H1 (cell line): ENCODE results near the gene RELL1. TPM values are rescaled to one million over a fixed set of nuclear protein-coding genes. Genes with fewer than 3 reads are reported as not detected.

Experiments used
- CTCF ChIA-PET: fragments of 300-600 bp; sonication (Branson Sonifier 250); formaldehyde crosslinking; loops from one replicate; lab custom pipeline; 2021; ENCODE audit not compliant: partially characterized antibody; lab: Charles Lee
- POLR2A ChIA-PET: fragments of 300-600 bp; sonication (Branson Sonifier 250); formaldehyde crosslinking; loops from one replicate; lab custom pipeline; 2021; ENCODE audit warnings: inconsistent platforms; ENCODE audit not compliant: partially characterized antibody; lab: Charles Lee
- DNase-seq, 2 experiments: peaks; one replicate each; pipeline versions ENCODE4 v3.0.0 to v3.0.0-alpha.2; 2010 to 2022; ENCODE audit warnings: low spot score in 2 of 2, low read depth in 1 of 2, mixed read lengths in 1 of 2
- FAIRE-seq: peaks from 2 replicates; lab custom pipeline; 2011; peaks lifted over from hg19 to GRCh38; lab: Jason Lieb, UNC
- H2AFZ ChIP-seq: 2 replicates; pipeline ENCODE4 v1.8.1; 2012; ENCODE audit warnings: low read length, inconsistent platforms
- H2AK5ac ChIP-seq: 2 replicates; pipeline ENCODE4 v1.6.1; 2013; ENCODE audit warnings: low read depth, low read length
- H2BK120ac ChIP-seq: replicated peaks from 2 replicates; pipeline ENCODE3; 2013; ENCODE audit warnings: low read depth, low read length, inconsistent platforms
- H2BK12ac ChIP-seq: 2 replicates; pipeline ENCODE4 v1.6.1; 2013; ENCODE audit warnings: low read depth, low read length
- H2BK15ac ChIP-seq: 2 replicates; pipeline ENCODE4 v1.6.1; 2013; ENCODE audit warnings: low read length
- H2BK20ac ChIP-seq: 2 replicates; pipeline ENCODE4 v1.6.1; 2013; ENCODE audit warnings: low read length
- H2BK5ac ChIP-seq: 2 replicates; pipeline ENCODE4 v1.6.1; 2013; ENCODE audit warnings: low read depth, low read length
- H3K14ac ChIP-seq: 2 replicates; pipeline ENCODE4 v1.6.1; 2013; ENCODE audit warnings: inconsistent platforms; ENCODE audit not compliant: insufficient read length
- H3K18ac ChIP-seq: 2 replicates; pipeline ENCODE4 v1.6.1; 2013; ENCODE audit warnings: low read length; ENCODE audit errors: extremely low read depth
- H3K23ac ChIP-seq: 2 replicates; pipeline ENCODE4 v1.6.1; 2013; ENCODE audit warnings: inconsistent platforms; ENCODE audit not compliant: insufficient read length
- H3K23me2 ChIP-seq: 2 replicates; pipeline ENCODE4 v1.6.1; 2013; ENCODE audit warnings: low read depth, low read length
- H3K27ac ChIP-seq: 2 replicates; pipeline ENCODE4 v1.6.1; 2011; ENCODE audit warnings: low read depth, low read length, inconsistent platforms
- H3K27me3 ChIP-seq, 4 experiments: replicated peaks in 1 of 4; 1 replicate in 1 of 4; 2 replicates in 3 of 4; pipeline versions ENCODE4 v1.6.1 to v1.8.1; 2011 to 2013; ENCODE audit warnings: low read length in 3 of 4, mild to moderate bottlenecking in 3 of 4, inconsistent platforms in 2 of 4, mixed read lengths in 2 of 4, moderate library complexity in 1 of 4; ENCODE audit not compliant: control insufficient read depth in 3 of 4, insufficient read depth in 3 of 4; ENCODE audit errors: extremely low read depth in 1 of 4
- H3K36me3 ChIP-seq, 4 experiments: 2 replicates each; pipeline versions ENCODE4 v1.6.1 to v1.8.1; 2011 to 2013; ENCODE audit warnings: mild to moderate bottlenecking in 4 of 4, low read length in 3 of 4, moderate library complexity in 2 of 4, control low read depth in 1 of 4, inconsistent platforms in 1 of 4; ENCODE audit not compliant: insufficient read depth in 4 of 4, control insufficient read depth in 2 of 4
- H3K4ac ChIP-seq: replicated peaks from 2 replicates; pipeline ENCODE3; 2013; ENCODE audit warnings: low read length, low read depth, mixed read lengths, inconsistent platforms; ENCODE audit not compliant: insufficient read length
- H3K4me1 ChIP-seq, 4 experiments: replicated peaks in 1 of 4; 1 replicate in 1 of 4; 2 replicates in 3 of 4; pipeline versions ENCODE4 v1.6.1 to v1.8.1; 2011 to 2013; ENCODE audit warnings: low read length in 3 of 4, inconsistent platforms in 2 of 4, mixed read lengths in 1 of 4; ENCODE audit not compliant: insufficient read depth in 4 of 4, control insufficient read depth in 3 of 4
- H3K4me2 ChIP-seq, 2 experiments: 2 replicates each; pipeline versions ENCODE4 v1.6.1 to v1.8.1; 2011 to 2013; ENCODE audit warnings: low read depth in 2 of 2, low read length in 2 of 2, control low read depth in 1 of 2, inconsistent platforms in 1 of 2, mild to moderate bottlenecking in 1 of 2; ENCODE audit not compliant: insufficient read depth in 1 of 2
- H3K4me3 ChIP-seq, 4 experiments: fragments of 200-600, 300-600 bp in 1 of 4; sonication (generic), shearing (Covaris generic), sonication (Bioruptor Twin) in 1 of 4; 2 replicates each; pipeline versions ENCODE4 v1.5.1 to v1.8.1; 2011 to 2016; ENCODE audit warnings: low read length in 4 of 4, low read depth in 3 of 4, control low read depth in 2 of 4, inconsistent platforms in 2 of 4, mild to moderate bottlenecking in 2 of 4, mixed read lengths in 1 of 4, moderate library complexity in 1 of 4; ENCODE audit not compliant: insufficient read depth in 2 of 4; ENCODE audit errors: extremely low read depth in 1 of 4
- H3K56ac ChIP-seq: replicated peaks from 2 replicates; pipeline ENCODE3; 2013; ENCODE audit warnings: low read depth, mild to moderate bottlenecking, mixed read lengths, low read length, inconsistent platforms; ENCODE audit not compliant: insufficient read length
- H3K79me1 ChIP-seq: 2 replicates; pipeline ENCODE4 v1.6.1; 2013; ENCODE audit warnings: low read depth, low read length, control low read depth
- H3K79me2 ChIP-seq, 2 experiments: 2 replicates each; pipeline versions ENCODE4 v1.6.1 to v1.8.1; 2012 to 2013; ENCODE audit warnings: low read length in 2 of 2, mild to moderate bottlenecking in 2 of 2, inconsistent platforms in 1 of 2; ENCODE audit not compliant: insufficient read depth in 2 of 2, control insufficient read depth in 1 of 2
- H3K9ac ChIP-seq, 4 experiments: replicated peaks in 1 of 4; 1 replicate in 1 of 4; 2 replicates in 3 of 4; pipeline versions ENCODE4 v1.6.1 to v1.8.1; 2011 to 2013; ENCODE audit warnings: low read depth in 3 of 4, low read length in 3 of 4, control low read depth in 2 of 4, mild to moderate bottlenecking in 2 of 4, moderate library complexity in 2 of 4, inconsistent platforms in 1 of 4; ENCODE audit errors: extremely low read depth in 1 of 4
- H3K9me3 ChIP-seq, 2 experiments: 2 replicates each; pipeline versions ENCODE4 v1.6.1 to v1.8.1; 2012 to 2013; ENCODE audit warnings: mild to moderate bottlenecking in 2 of 2, moderate library complexity in 2 of 2, control low read depth in 1 of 2, inconsistent platforms in 1 of 2, low read depth in 1 of 2, low read length in 1 of 2, mixed read lengths in 1 of 2; ENCODE audit not compliant: insufficient read depth in 2 of 2
- H4K20me1 ChIP-seq, 2 experiments: replicated peaks in 1 of 2; 2 replicates each; pipeline versions ENCODE3 to v1.8.1; 2011 to 2013; ENCODE audit warnings: inconsistent platforms in 2 of 2, low read length in 2 of 2, mild to moderate bottlenecking in 1 of 2; ENCODE audit not compliant: insufficient read depth in 2 of 2, control insufficient read depth in 1 of 2
- H4K5ac ChIP-seq: 2 replicates; pipeline ENCODE4 v1.6.1; 2013; ENCODE audit warnings: low read length, low read depth, mixed read lengths, inconsistent platforms; ENCODE audit not compliant: insufficient read length
- H4K8ac ChIP-seq: 2 replicates; pipeline ENCODE4 v1.8.0; 2013; ENCODE audit warnings: mild to moderate bottlenecking, moderate library complexity, low read length, inconsistent platforms; ENCODE audit not compliant: insufficient read depth; ENCODE audit errors: extremely low read depth
- H4K91ac ChIP-seq: replicated peaks from 2 replicates; pipeline ENCODE3; 2013; ENCODE audit warnings: low read length, mixed read lengths, inconsistent platforms; ENCODE audit not compliant: insufficient read length
- CREB1 ChIP-seq: IDR thresholded peaks from 2 replicates; pipeline ENCODE4 v1.6.1; 2012; ENCODE audit warnings: inconsistent platforms
- GABPA ChIP-seq: IDR thresholded peaks from 2 replicates; pipeline ENCODE4 v1.6.1; 2011; ENCODE audit warnings: mild to moderate bottlenecking, low read length, moderate library complexity, borderline replicate concordance; ENCODE audit not compliant: insufficient read depth
- KDM1A ChIP-seq: fragments of 200-600, 300-600 bp; sonication (generic); IDR thresholded peaks from 2 replicates; pipeline ENCODE4 v1.7.1; 2016; ENCODE audit warnings: mild to moderate bottlenecking, low read length, borderline replicate concordance
- WGBS, 2 experiments: shearing (Covaris generic) in 1 of 2; methylation state at CpG; one replicate each; pipeline versions ENCODE4 v1.1.6 to v1.1.7; 2013 to 2015; ENCODE audit warnings: low lambda C conversion rate in 2 of 2, mixed read lengths in 2 of 2, inconsistent platforms in 1 of 2, low coverage in 1 of 2, missing lambda C conversion rate in 1 of 2; ENCODE audit not compliant: insufficient replicate concordance in 2 of 2, insufficient coverage in 1 of 2, insufficient read length in 1 of 2; ENCODE audit errors: extremely low coverage in 1 of 2, missing lambda C conversion rate in 1 of 2; 5-methylcytosine and 5-hydroxymethylcytosine counted together
- polyA plus RNA-seq, 7 experiments: library from polyadenylated mRNA; depleted of rRNA in 3 of 7; stranded (reverse) in 5 of 7; unstranded in 2 of 7; fragments of >200 nt in 5 of 7; fragments of 200-250 nt in 2 of 7; gene quantifications; 1 replicate in 5 of 7; 2 replicates in 1 of 7; 4 replicates in 1 of 7; pipeline versions ENCODE4 v1.2.1 to v1.2.3, GENCODE V29; 2011 to 2013; ENCODE audit warnings: missing spikeins in 2 of 7, mixed read lengths in 2 of 7
- total RNA-seq: library from RNA; stranded (reverse); fragmentation: NEBNext Ultra II Directional; extraction: Animal tissue kit (Norgen Biotek cat#: 25700); gene quantifications from 2 replicates; pipeline ENCODE4 v1.2.1, GENCODE V29; 2021

Gene RELL1
- total and polyA plus RNA-seq, 2 of the 8 experiments (the other 6 are each of a cell fraction or from before 2014, with no cell fraction given), result 2.1 to 14.1 TPM

- no peak overlapping the region for H2BK120ac ChIP-seq
- no peak overlapping the region for H3K9ac ChIP-seq
- H3K36me3 ChIP-seq, result no peaks in the 10 kb centered on the region
- H3K4me2 ChIP-seq, result no peak overlapping the region
- no peak overlapping the region for H2BK20ac ChIP-seq
- 0 out of 2 replicates have a peak, but pooled peaks cover 2% of the 10 kb centered on the region for H3K23me2 ChIP-seq
- no peak overlapping the region for H3K14ac ChIP-seq
- no peak for FAIRE-seq
- CTCF ChIA-PET, result interaction anchor here (1.4 kb wide), 1 partner anchor 27 kb away, joined by 3 read pairs; no protein-coding TSS in a partner anchor
- no peaks in the 10 kb centered on the region for H3K79me1 ChIP-seq
- no peak for TF ChIP-seq CREB1
- no peak for TF ChIP-seq GABPA
- peak; percentile 63; the same call in 1 of the 2 replicates for TF ChIP-seq KDM1A
- H3K27ac ChIP-seq, result no peak overlapping the region
- no peaks in the 10 kb centered on the region for H3K27me3 ChIP-seq
- H3K23ac ChIP-seq, result no peak overlapping the region
- no peaks in the 10 kb centered on the region for H3K79me2 ChIP-seq
- no peak overlapping the region for H4K8ac ChIP-seq
- no peak overlapping the region for H2BK15ac ChIP-seq
- no peak overlapping the region for H2BK12ac ChIP-seq
- no peak overlapping the region for H4K91ac ChIP-seq
- H3K4me1 ChIP-seq, result no peaks in the 10 kb centered on the region; a peak in 1 of 7 replicates
- no peak overlapping the region for H3K56ac ChIP-seq
- no peak overlapping the region for H3K18ac ChIP-seq
- DNase-seq, result no peak
- no peak overlapping the region for H3K4me3 ChIP-seq
- H2AK5ac ChIP-seq, result no peak overlapping the region
- no peaks in the 10 kb centered on the region for H3K9me3 ChIP-seq
- no peak overlapping the region for H2BK5ac ChIP-seq
- H3K4ac ChIP-seq, result no peak overlapping the region
- POLR2A ChIA-PET, result no interaction called here
- 71% methylated on average over 12 of the region's 12 CpGs; no CpG with 5 or more reads in 1 of the 2 experiments for WGBS, 2 experiments
- no peak overlapping the region for H2AFZ ChIP-seq
- no peaks in the 10 kb centered on the region for H4K20me1 ChIP-seq
- no peak overlapping the region for H4K5ac ChIP-seq
These were observed 90.1 kb downstream of the RELL1 start for GRCh38 chr4:37595875-37596680.
